ENCODE data around the gene LRP8.

The LRP8 gene

GRCh38 chr1:53328009-53328461, at the start of gene LRP8:
Gene LRP8 (minus strand): TSS chr1:53328070. CDS start chr1:53327912, 158 bp downstream.
- DNase-seq: peak; percentile 82

GRCh38 chr1:53377438-53377841, 49.6 kb upstream of the LRP8 start:
- DNase-seq: no peak

- DNase-seq: no peak
Measured at GRCh38 chr1:53376742-53377437, 49.0 kb upstream of the LRP8 start.

GRCh38 chr1:53376041-53376461, 48.2 kb upstream of the LRP8 start:
- peak; percentile 62 for DNase-seq

- DNase-seq: peak; percentile 42
Measured at GRCh38 chr1:53375440-53375839, 47.6 kb upstream of the LRP8 start.

- DNase-seq: no peak
Measured at GRCh38 chr1:53373246-53373645, 45.4 kb upstream of the LRP8 start.

- DNase-seq: no peak
Measured at GRCh38 chr1:53372501-53372951, 44.7 kb upstream of the LRP8 start.

- no peak for DNase-seq
Measured at GRCh38 chr1:53371851-53372250, 44.0 kb upstream of the LRP8 start.

GRCh38 chr1:53371121-53371666, 43.3 kb upstream of the LRP8 start:
- peak; percentile 72 for DNase-seq

GRCh38 chr1:53370369-53370961, 42.6 kb upstream of the LRP8 start:
- DNase-seq: no peak

- no peak for DNase-seq
Measured at GRCh38 chr1:53369761-53370160, 41.9 kb upstream of the LRP8 start.

GRCh38 chr1:53369034-53369750, 41.3 kb upstream of the LRP8 start:
- no peak for DNase-seq

- no peak for DNase-seq
Measured at GRCh38 chr1:53368314-53369033, 40.6 kb upstream of the LRP8 start.

- DNase-seq: no peak
Measured at GRCh38 chr1:53367503-53368313, 39.8 kb upstream of the LRP8 start.

- no peak for DNase-seq
Measured at GRCh38 chr1:53366901-53367502, 39.1 kb upstream of the LRP8 start.

GRCh38 chr1:53365437-53366063, 37.7 kb upstream of the LRP8 start:
- DNase-seq: no peak

- DNase-seq: no peak
Measured at GRCh38 chr1:53362851-53363642, 35.2 kb upstream of the LRP8 start.

GRCh38 chr1:53362270-53362669, 34.4 kb upstream of the LRP8 start:
- DNase-seq: no peak

GRCh38 chr1:53361541-53361961, 33.7 kb upstream of the LRP8 start:
- no peak for DNase-seq

- DNase-seq: no peak
Measured at GRCh38 chr1:53359934-53360276, 32.0 kb upstream of the LRP8 start.

All from retina (tissue), 1 donor.